Stimulated activated CD8-positive, alpha-beta memory T cell treated with anti-CD3 and anti-CD28 coated beads, Interleukin-7, amount 100 ng/mL, for 4 hours (primary cell): Measurements from ENCODE around the gene MYBPC3.
"Not testable (repeated sequence)": the region's sequence is repeated elsewhere in the genome, so short reads cannot be mapped to it uniquely, and the experiment has no call there.

ENCODE experiments used
- DNase-seq, 2 donors: peaks; one replicate each; pipeline ENCODE4 v3.0.0-alpha.2; 2020; ENCODE audit warnings: low read depth in 2 of 2

MYBPC3 gene

GRCh38 chr11:47338396-47339241 lies 13.9 kb downstream of the MYBPC3 start:
- no peak for DNase-seq

- DNase-seq = no peak
These were observed 15.1 kb downstream of the MYBPC3 start for GRCh38 chr11:47337229-47337924.

- no peak for DNase-seq
These were observed 15.9 kb downstream of the MYBPC3 start for GRCh38 chr11:47336595-47336994.

GRCh38 chr11:47335733-47336132 lies 16.8 kb downstream of the MYBPC3 start:
- no peak for DNase-seq

GRCh38 chr11:47334699-47335411 lies 17.6 kb downstream of the MYBPC3 start:
- not testable (repeated sequence) for DNase-seq

- DNase-seq = no peak
These were observed 18.5 kb downstream of the MYBPC3 start for GRCh38 chr11:47333886-47334443.

GRCh38 chr11:47333526-47333845 lies 19.0 kb downstream of the MYBPC3 start:
- DNase-seq = no peak

- no peak for DNase-seq
These were observed 19.5 kb downstream of the MYBPC3 start for GRCh38 chr11:47332791-47333525.

- no peak for DNase-seq
These were observed 20.2 kb downstream of the MYBPC3 start for GRCh38 chr11:47332303-47332711.

GRCh38 chr11:47331454-47332302 lies 20.8 kb downstream of the MYBPC3 start:
- DNase-seq = no peak

GRCh38 chr11:47329987-47330931 lies 22.2 kb downstream of the MYBPC3 start:
- DNase-seq = no peak

GRCh38 chr11:47329431-47329986 lies 23.0 kb downstream of the MYBPC3 start:
- no peak for DNase-seq

GRCh38 chr11:47328449-47329390 lies 23.8 kb downstream of the MYBPC3 start:
- no peak for DNase-seq

GRCh38 chr11:47327949-47328348 lies 24.6 kb downstream of the MYBPC3 start:
- no peak for DNase-seq

GRCh38 chr11:47327025-47327424 lies 25.5 kb downstream of the MYBPC3 start:
- DNase-seq = no peak

- DNase-seq = no peak
These were observed 26.3 kb downstream of the MYBPC3 start for GRCh38 chr11:47326198-47326597.

GRCh38 chr11:47325271-47326041 lies 27.0 kb downstream of the MYBPC3 start:
- no peak for DNase-seq
